Panc1 (cell line): ENCODE measurements around the gene PPP1R9A.

ENCODE experiments used
- CTCF ChIP-seq: fragments of 450-650 bp; IDR thresholded peaks from 2 replicates; pipeline ENCODE4 v1.5.1; 2017; ENCODE audit warnings: mild to moderate bottlenecking
- POLR2AphosphoS5 ChIP-seq: IDR thresholded peaks from 2 replicates; pipeline ENCODE4 v1.6.1; 2012; ENCODE audit warnings: mild to moderate bottlenecking, low read depth, low read length, moderate library complexity
- REST ChIP-seq, 2 experiments: IDR thresholded peaks; 2 replicates each; pipeline ENCODE4 v1.6.1; 2011 to 2012; ENCODE audit warnings: low read depth in 2 of 2, control low read depth in 1 of 2, low read length in 1 of 2, mild to moderate bottlenecking in 1 of 2, moderate library complexity in 1 of 2; ENCODE audit not compliant: insufficient read depth in 1 of 2
- SIN3A ChIP-seq: IDR thresholded peaks from 2 replicates; pipeline ENCODE4 v1.6.1; 2012; ENCODE audit warnings: low read depth, mild to moderate bottlenecking, low read length, moderate library complexity, borderline replicate concordance; ENCODE audit not compliant: insufficient read depth

- TF ChIP-seq CTCF: no peak
- no peak for TF ChIP-seq POLR2AphosphoS5
- TF ChIP-seq REST (IDR thresholded peaks at IDR 0.05; ENCODE audit: insufficient read depth in 1 of 2, low read depth in 2 of 2, low read length in 1 of 2): no peak
- no peak for TF ChIP-seq SIN3A
These were observed 203.3 kb downstream of the PPP1R9A start for GRCh38 chr7:95110707-95111106.
